H54 (cell line): Measurements from ENCODE around the gene BIRC7.

Experiments used
- DNase-seq: peaks from one replicate; pipeline ENCODE4 v3.0.0; 2011; ENCODE audit warnings: low spot score, mixed read lengths; ENCODE audit not compliant: insufficient read length
- FAIRE-seq: peaks from 3 replicates; lab custom pipeline; 2011; peaks lifted over from hg19 to GRCh38; lab: Jason Lieb, UNC
- POLR2A ChIP-seq: IDR thresholded peaks from 2 replicates; pipeline ENCODE4 v1.6.1; 2011; ENCODE audit warnings: low read depth, mild to moderate bottlenecking, low read length

The BIRC7 gene

DNA sequence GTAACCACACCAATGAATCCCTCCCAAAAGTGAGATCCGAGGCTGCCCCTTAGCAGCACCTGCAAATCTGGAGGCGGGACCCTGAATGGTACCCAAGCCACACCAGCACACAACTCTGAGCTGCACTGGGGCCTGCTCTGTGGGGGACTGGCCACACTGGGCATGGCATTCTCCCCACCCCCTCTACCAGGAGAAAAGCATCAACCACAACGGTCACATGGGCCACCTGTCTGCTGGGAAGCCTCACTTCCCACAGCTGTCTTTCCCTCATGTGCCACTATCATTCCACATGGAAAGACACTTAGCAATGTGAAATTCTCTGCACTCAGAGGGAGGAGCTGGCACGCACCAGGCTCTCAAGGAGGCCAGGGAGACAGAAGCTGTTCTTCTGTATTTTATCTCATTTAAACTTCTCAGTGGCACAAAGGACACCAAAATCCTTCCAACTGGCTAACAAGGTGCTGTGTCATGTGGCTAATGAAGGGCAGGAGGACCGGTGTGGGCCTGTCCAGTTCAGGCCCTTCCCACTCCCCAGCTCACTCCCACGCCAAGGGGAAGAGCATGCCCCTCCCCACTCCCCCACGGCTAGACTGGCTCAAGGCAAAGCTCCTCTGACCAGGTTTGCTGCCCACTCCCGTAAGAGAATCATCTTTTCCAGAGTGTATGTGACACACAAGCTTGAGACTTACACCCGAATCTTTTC lies 38.8 kb upstream of the BIRC7 start:
- no peak for DNase-seq
- no peak for TF ChIP-seq POLR2A
- FAIRE-seq, result no peak

DNA sequence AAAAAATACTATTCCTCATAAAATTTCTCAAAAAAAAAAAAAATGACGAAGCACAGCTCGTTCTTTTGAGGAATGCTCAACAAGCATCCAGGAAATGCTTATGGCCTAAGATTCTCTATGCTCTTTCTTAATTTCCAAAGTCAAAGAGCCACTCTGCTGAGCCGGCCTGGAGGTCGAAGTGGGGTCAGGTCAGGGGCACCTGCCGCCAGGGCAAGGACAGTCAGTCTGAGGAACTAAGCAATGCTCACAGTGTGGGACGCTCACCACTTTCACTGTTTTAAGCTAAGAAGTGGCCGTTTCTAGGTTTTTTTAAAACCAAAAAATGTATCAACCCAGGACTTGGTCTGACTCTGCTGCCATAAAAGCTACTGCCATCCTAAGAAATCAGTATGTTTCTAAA lies 37.1 kb upstream of the BIRC7 start:
- DNase-seq (no peak), FAIRE-seq (no peak)
- no peak for TF ChIP-seq POLR2A

DNA sequence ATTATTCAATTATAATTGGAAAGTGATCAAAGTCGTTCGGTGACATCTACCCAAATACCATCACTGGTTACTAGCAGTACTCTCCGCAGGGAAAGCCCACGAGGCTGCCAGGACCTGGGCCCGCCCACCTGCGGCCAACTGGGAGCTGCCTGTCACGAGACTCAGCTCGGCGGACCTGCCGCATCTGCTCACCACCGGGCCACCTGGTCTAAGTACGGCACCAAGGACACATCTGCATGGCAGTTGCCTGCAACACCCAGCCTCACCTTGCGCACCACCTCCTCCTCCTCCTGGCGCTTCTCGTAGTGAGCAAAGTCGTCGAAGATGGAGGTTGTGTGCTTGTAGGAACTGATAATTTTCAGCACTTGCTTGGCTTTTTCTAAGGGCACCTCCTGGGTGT lies 33.7 kb upstream of the BIRC7 start:
- no peak for FAIRE-seq
- DNase-seq, result no peak
- TF ChIP-seq POLR2A, result no peak

DNA sequence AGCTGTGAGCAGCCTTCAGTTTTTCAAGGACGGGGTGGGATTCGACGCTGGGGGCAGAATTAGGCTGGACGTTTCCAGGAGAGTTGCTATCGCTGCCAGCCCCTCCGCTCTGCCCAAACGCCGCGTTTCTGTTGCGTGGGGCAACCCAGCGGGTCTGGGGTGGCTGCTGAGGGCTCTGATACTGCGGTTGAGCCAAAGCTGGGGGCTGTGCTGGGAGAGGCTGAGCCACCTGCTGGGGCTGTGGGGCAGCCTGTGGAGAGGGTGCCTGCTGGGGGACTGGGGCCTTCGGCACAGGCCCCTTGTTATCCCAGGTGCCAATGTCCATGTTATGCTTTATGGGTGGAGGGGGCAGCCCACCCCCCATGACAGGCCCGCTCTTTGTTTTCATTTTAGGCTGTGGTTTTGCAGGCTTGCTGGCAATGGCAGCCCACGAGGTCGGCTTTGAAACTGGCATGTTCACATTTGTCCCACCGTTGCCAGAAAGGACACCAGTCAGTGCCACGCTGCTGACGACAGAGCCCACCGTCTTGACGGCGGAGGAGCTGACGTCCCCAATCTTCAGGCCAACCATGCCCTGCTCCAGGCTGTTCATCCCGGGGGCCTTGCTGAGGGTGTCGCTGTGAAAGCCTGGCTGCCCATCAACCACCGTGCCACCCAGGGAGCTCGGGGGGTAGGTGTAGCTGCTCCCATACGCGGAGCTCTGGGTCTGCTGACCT lies 32.7 kb upstream of the BIRC7 start:
- no peak for DNase-seq
- no peak for FAIRE-seq
- no peak for TF ChIP-seq POLR2A

DNA sequence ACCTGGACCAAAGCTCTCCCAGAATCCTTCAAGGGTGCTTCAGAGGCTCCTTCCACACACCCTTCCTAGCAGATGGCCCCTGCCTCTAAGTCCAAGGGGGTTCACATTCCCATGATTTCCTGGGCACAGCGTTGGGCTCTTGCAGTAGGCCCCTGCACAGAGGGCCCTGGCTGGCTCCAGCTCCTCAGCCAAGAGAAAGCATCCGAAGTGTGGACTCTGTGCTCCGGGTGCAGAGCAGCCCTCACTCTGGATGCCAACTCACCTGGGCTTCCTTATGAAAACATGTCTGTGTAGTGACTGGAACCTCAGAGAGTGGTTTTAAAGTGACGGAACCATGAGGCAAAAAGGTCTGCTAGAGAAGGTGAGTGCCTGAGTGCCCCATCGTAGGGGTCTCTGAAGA lies 31.3 kb upstream of the BIRC7 start:
- no peak for TF ChIP-seq POLR2A
- FAIRE-seq, result no peak

DNA sequence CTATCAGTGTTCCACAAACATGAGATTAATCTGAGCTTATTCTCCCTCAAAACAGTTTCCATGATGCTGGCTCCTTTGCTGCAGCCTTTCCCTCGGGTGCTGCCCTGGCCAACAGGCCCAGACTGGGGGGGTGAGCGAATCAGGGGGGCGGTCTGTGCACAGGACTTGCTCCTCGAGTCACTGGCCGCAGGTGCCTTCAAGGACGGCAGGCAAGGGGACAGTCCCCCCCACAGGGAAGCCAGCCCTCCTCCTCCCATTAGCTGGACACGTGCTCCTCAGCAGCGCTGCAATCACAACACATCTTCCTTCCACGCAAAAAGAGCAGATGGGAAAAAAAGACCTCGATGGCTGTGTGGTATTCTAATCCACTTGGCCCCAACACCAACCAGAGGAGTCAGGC lies 29.8 kb upstream of the BIRC7 start:
- no peak for TF ChIP-seq POLR2A
- DNase-seq, result no peak
- FAIRE-seq, result no peak

More for the DNA sequence above, 31.3 kb upstream of the BIRC7 start:
- no peak for DNase-seq

DNA sequence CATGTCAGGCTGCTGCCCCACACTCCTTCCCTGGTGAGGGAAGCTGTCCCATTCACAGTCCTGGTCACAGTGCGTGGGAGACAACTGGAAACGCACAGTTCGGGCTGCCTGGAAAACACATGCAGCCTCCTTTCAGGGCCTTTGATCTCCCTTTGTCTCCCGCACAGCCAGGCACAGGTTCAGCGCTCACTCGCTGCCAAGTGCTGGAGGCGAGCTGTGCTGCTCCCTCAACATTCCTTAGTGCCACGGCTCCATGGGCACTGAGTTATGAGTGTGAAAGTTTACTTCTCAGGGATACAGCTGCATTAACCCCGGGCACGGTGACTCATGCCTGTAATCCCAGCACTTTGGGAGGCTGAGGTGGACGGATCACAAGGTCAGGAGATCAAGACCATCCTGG lies 28.8 kb upstream of the BIRC7 start:
- TF ChIP-seq POLR2A, result no peak
- FAIRE-seq (peak; percentile 65), DNase-seq (peak; percentile 93)

DNA sequence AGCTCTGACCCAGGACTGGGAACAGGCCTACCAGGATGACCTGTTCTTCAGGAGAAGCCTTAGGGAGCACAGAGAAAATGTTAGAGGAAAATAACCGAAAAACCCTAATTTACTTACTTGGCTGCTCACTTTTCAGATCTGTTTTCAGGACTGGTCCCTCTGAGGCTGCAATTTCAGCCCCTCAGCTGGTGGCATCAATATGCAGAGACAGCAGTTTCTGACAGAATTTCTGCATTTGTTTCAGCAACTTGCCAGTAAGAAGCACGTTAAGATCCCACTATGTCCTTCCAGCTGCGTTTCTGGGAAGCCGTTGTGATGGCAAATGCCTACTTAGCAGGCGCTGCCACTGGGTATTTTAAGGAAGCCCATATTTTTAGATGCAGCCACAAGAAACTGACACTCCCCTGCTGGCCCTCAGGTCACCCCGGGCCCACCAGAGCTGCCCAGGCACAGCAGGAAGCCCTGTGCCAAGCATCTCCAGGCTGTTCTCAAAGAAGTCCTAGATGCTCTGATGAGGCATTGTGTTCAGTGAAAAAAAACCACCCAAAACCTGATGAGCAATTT lies 27.3 kb upstream of the BIRC7 start:
- DNase-seq (no peak), FAIRE-seq (no peak)
- no peak for TF ChIP-seq POLR2A

DNA sequence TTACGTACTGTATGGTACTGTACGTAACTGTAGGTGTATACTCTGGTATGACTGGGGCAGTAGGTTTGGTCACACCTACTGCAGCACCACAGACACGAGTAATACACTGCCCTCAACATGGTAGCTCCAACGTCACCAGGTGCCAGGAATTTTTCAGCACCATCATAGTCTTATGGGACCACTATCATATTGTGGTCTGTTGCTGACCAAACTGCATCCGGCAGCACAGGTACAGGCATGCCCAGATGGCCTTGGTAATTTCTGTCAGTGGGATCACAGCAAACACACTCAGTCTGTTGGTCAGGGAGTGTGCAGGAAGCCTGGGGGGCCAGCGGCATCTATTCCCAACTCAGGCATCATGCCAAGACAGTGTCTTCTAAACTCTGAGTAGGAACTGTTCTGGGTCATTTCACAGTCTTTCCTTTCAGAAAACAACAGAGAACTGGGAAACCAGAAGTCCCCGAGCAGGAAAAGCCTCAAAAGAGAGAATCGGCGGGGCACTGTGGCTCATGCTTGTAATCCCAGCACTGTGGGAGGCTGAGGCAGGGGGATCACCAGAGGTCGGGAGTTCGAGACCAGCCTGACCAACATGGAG lies 25.6 kb upstream of the BIRC7 start:
- TF ChIP-seq POLR2A, result no peak
- FAIRE-seq (no peak), DNase-seq (no peak)

DNA sequence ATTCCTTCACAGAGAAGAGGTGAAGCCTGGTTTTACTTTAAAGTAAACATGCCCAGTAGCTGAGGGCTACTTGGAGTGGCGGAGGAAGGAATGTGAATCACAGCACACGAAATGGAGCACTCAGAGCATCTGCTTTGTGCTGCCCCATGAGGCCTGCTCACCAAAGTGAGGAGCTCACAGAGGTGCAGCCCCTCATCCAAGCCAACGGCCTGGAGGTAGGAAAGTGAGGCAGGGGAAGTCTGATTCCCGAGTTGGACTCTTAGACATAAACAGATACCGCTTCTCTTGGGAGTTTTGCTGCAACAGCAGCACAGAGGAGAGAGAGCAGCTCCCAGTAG lies 23.3 kb upstream of the BIRC7 start:
- no peak for DNase-seq
- FAIRE-seq, result no peak
- no peak for TF ChIP-seq POLR2A

DNA sequence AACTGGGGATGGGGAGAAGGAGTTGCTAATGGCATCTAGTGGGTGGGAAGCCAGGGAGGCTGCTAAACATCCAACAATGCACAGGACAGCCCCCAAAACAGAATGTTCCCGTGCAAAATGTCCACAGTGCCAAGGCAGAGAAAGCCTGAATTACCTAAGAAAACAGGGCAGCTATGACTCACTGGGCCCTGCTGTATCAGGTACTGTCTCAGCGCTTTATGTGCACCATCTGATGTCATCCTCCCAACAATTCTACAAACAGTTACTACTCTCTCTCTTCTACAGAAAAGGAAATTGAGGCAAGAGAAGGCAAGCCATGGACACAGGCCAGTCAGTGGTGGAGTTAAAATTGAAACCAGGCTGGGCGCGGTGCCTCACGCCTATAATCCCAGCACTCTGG lies 22.9 kb upstream of the BIRC7 start:
- DNase-seq, result no peak
- no peak for TF ChIP-seq POLR2A
- no peak for FAIRE-seq

DNA sequence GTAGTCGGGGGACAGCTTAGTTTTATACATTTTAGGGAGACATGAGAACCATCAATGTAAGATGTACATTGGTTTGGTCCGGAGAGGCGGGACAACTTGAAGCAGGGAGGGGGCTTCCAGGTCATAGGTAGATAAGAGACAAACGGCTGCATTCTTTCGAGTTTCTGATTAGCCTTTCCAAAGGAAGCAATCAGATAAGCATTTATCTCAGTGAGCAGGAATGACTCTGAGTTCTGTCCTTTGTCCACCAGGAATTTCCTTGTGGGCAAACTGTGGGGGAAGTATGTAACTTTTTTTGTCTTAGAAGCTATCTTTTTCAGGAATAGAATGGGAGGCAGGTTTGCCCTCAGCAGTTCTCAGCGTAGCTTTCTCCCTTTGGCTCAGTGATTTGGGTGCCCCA lies 21.2 kb upstream of the BIRC7 start:
- FAIRE-seq, result no peak
- DNase-seq, result no peak
- TF ChIP-seq POLR2A, result no peak

DNA sequence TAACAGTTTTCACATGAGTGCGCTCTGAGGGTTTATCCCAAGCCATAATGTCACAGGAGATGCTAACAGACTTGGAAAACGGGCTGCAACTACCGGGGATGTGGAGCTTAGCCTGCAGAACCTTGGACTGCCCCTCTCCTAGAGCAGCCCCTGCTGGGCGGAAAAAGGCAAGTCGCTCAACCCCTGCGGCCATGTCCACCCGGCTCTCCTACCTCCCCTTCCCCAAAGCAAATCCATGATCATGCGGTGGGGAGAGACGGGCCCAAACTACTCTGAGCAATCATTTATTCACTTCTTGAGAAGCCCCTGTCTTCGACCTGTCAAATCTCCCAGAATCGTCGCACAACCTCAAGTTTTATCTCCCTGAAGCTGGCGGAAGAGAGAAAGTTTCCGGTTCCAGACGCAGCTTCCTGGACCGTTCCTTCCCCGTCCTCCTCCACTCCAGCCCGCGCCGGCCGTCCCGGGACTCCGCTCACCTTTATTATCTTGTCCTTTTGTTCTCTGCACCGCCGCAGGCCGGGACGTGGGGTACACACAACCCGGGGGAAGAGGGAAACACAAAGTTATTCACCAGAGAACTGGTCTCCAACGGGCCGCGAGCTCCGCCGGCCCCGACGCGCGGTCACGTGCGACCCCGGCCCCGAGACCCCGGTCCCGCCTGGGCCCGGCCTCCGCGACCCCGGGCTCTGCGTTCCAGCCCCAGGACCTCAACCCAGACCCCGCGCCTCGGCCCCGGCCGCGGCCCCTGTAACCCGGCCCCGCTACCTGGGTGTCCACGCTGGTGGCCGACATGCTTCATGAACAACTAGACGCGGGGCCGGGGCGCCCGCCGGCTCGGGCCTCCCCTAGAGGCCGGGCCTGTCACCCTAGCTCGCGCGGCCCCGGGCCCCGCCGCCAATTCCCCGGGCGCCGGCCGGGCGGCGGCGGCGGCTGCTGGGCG lies 20.3 kb upstream of the BIRC7 start:
- FAIRE-seq, result no peak
- peak; percentile 78 for DNase-seq
- TF ChIP-seq POLR2A, result no peak
